Measurements from ENCODE around the gene MYLIP.

- no peak for TF ChIP-seq NFRKB (IDR thresholded peaks at IDR 0.05)
- no peak for TF ChIP-seq TARDBP (IDR thresholded peaks at IDR 0.05)
- TF ChIP-seq SP1 (IDR thresholded peaks at IDR 0.05): no peak
- no peak for TF ChIP-seq BHLHE40 (IDR thresholded peaks at IDR 0.05; ENCODE audit: borderline replicate concordance)
- TF ChIP-seq SUZ12 (IDR thresholded peaks at IDR 0.05): no peak
- TF ChIP-seq PKNOX1 (IDR thresholded peaks at IDR 0.05): no peak
- no peak for TF ChIP-seq FOXM1 (IDR thresholded peaks at IDR 0.05; ENCODE audit: borderline replicate concordance)
- TF ChIP-seq ZNF384 (IDR thresholded peaks at IDR 0.05): no peak
- TF ChIP-seq FOXA1 (IDR thresholded peaks at IDR 0.05): no peak
- TF ChIP-seq FOXK2 (IDR thresholded peaks at IDR 0.05): no peak
- TF ChIP-seq ELF4 (IDR thresholded peaks at IDR 0.05): no peak
- no peak for TF ChIP-seq ARNT (IDR thresholded peaks at IDR 0.05)
- TF ChIP-seq LEF1 (IDR thresholded peaks at IDR 0.05; ENCODE audit: borderline replicate concordance): no peak
- no peak for TF ChIP-seq HDGF (IDR thresholded peaks at IDR 0.05; ENCODE audit: borderline replicate concordance)
Measured at GRCh38 chr6:16184129-16184528, 55.2 kb downstream of the MYLIP start.
